GM21619 (cell line): ENCODE results near the gene FBXO4.
"Not testable (repeated sequence)": the region's sequence is repeated elsewhere in the genome, so short reads cannot be mapped to it uniquely, and the experiment has no call there.

ENCODE experiments used
- ATAC-seq: cut with Tn5 transposase; IDR thresholded peaks from one replicate; pipeline ENCODE4 v1.9.1; 2021; ENCODE audit not compliant: unreplicated experiment

FBXO4 gene

DNA sequence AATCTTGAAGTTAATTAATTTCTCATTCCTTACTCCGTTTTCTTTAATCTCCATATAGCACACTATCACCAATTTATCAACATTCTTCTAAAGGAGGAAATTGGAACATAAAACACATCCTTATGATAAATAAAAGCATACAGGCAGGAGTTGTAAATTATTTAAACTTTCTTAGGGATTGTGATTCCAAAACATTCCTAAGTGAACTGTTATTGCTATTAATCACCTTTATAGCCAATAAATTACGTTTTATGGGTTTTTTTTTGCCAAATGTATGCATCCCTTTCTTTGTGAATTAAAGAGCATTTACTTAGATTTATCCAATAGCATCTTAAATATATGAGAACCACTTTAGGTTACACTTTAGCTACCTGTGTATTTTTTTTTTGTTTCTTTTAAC is 55.3 kb downstream of the FBXO4 start:
- ATAC-seq: no peak

DNA sequence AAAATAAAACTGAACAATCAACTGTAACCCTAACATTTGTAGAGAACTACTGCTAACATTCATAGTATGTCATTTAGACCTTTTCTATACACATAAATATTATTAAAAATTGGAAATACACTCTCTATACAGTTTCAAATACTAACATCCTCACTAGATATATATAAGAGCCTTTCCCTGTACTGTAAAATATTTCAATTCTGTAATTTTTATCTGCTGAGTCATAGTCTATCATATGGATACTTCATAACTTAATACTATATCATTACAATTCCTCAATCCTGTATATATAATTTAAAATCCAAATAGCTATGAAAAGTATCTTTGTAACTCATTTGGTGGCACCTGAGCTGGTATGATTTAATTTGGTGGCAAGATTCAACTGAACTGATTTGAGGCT is 55.8 kb downstream of the FBXO4 start:
- no peak for ATAC-seq

DNA sequence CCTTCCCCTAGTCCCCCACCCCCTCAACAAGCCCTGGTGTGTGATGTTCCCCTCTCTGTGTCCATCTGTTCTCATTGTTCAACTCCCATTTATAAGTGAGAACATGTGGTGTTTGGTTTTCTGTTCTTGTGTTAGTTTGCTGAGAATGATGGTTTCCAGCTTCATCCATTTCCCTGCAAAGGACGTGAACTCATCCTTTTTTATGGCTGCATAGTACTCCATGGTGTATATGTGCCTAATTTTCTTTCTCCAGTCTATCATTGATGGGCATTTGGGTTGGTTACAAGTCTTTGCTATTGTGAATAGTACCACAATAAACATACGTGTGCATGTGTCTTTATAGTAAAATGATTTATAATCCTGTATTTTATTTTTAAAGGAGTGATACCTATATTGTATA is 57.8 kb downstream of the FBXO4 start:
- not testable (repeated sequence) for ATAC-seq

DNA sequence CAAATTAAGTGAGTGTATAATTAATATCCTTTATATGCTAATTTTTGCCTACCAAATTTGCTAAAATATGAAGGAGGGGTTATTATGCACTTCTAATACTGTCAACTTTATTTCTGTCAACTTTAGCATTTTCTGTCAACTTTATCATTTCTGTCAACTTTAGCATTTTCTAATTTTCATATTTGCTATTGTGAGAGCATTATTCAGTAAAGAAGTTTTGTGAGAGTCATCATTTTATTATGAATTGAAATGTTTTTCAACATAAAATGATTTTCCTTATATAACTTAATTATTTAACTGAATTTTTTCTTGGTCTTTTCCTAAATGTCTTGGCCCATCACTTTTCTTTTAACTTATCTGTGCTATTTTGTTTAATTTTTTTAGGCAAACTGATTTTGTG is 58.2 kb downstream of the FBXO4 start:
- ATAC-seq: no peak

DNA sequence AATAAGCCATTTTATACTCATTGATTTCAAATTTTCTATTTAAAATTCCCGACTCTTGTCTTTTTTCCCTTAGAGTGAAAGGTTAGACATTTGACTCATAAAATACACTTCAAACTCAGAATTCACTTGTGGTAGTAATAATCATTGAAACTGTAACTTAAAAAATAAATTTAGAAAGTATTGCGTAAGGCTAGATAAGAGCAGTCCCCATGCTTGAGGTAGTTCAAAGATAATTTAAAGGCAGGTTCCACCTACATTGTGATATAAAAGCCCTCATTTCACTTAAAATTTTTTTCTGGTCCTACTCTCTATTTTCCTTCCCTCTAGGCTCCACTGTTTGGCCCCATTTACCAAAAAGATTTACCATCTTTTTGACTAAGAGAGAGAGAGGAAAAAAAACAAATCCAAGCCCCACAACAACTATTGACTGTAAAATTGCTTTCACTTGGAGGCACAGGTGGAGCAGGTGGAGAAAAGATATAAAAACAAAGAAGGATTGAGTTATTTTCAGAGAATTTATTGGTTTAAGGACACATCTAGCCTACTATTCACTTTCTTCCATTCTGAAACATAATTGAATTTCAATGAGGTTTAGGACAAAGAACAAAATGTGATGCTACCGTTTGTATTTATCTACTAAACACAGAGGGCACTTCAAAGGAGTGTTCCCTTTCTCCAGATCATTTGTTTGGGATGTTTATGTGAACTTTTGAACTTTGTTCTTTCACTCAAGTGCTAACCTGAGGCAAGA is 61.0 kb downstream of the FBXO4 start:
- no peak for ATAC-seq
